ENCODE data around the gene WFDC1. TPM values are rescaled to one million over a fixed set of nuclear protein-coding genes. Genes with fewer than 3 reads are reported as not detected.

WFDC1 gene
- total RNA-seq, 2 experiments from 2014 or later: not detected

- POLR2A ChIA-PET: no interaction called here
- no peaks in the 10 kb centered on the region for H4K20me1 ChIP-seq (ENCODE audit: insufficient read depth, low read length)
- no TSS peak for BruUV-seq (replicated peaks)
- H3K4me1 ChIP-seq (ENCODE audit: insufficient read depth, low read length, poor library complexity, severe bottlenecking): no peaks in the 10 kb centered on the region
- no peak overlapping the region for H2AFZ ChIP-seq (ENCODE audit: low read length)
- CTCF ChIA-PET (ENCODE audit: unreplicated experiment): no interaction called here
- H3K27ac ChIP-seq (ENCODE audit: low read depth, low read length, poor library complexity, severe bottlenecking): no peak overlapping the region
- DNase-seq (ENCODE audit: low spot score): no peak
- TF ChIP-seq EZH2phosphoT487 (IDR thresholded peaks at IDR 0.05; ENCODE audit: borderline replicate concordance, low read depth, low read length) (no peak), CTCF (conservative IDR thresholded peaks at IDR 0.05; ENCODE audit: low read length) (no peak)
- H3K4me2 ChIP-seq (ENCODE audit: low read length): no peak overlapping the region
- H3K36me3 ChIP-seq (ENCODE audit: insufficient read depth, low read length): no peaks in the 10 kb centered on the region
- no peaks in the 10 kb centered on the region for H3K9me3 ChIP-seq (ENCODE audit: low read length)
- no peaks in the 10 kb centered on the region for H3K79me2 ChIP-seq (ENCODE audit: insufficient read depth, low read depth, low read length)
- intact Hi-C loops (cut with micrococcal nuclease; ENCODE audit: unreplicated experiment): no loop called here
- H3K4me3 ChIP-seq (ENCODE audit: low read depth, low read length, poor library complexity, severe bottlenecking): no peak overlapping the region
- no peaks in the 10 kb centered on the region for H3K9me2 ChIP-seq (ENCODE audit: insufficient read depth, low read length)
Measured at GRCh38 chr16:84318091-84318975, 23.7 kb downstream of the WFDC1 start.

- H3K36me3 ChIP-seq (ENCODE audit: insufficient read depth, low read length): no peaks in the 10 kb centered on the region
- TF ChIP-seq EZH2phosphoT487 (IDR thresholded peaks at IDR 0.05; ENCODE audit: borderline replicate concordance, low read depth, low read length): no peak
- TF ChIP-seq CTCF (conservative IDR thresholded peaks at IDR 0.05; ENCODE audit: low read length): no peak
- no peak for DNase-seq (ENCODE audit: low spot score)
- H3K9me3 ChIP-seq (ENCODE audit: low read length): no peaks in the 10 kb centered on the region
- no TSS peak for BruUV-seq (replicated peaks)
- H3K9me2 ChIP-seq (ENCODE audit: insufficient read depth, low read length): no peaks in the 10 kb centered on the region
- intact Hi-C loops (cut with micrococcal nuclease; ENCODE audit: unreplicated experiment): no loop called here
- no peaks in the 10 kb centered on the region for H3K4me1 ChIP-seq (ENCODE audit: insufficient read depth, low read length, poor library complexity, severe bottlenecking)
- no peak overlapping the region for H3K27ac ChIP-seq (ENCODE audit: low read depth, low read length, poor library complexity, severe bottlenecking)
- CTCF ChIA-PET (ENCODE audit: unreplicated experiment): no interaction called here
- no peak overlapping the region for H2AFZ ChIP-seq (ENCODE audit: low read length)
- H4K20me1 ChIP-seq (ENCODE audit: insufficient read depth, low read length): no peaks in the 10 kb centered on the region
- POLR2A ChIA-PET: interaction anchor here (0.6 kb wide), 1 partner anchor 51 kb away, joined by 3 read pairs; no protein-coding TSS in a partner anchor
- H3K4me2 ChIP-seq (ENCODE audit: low read length): no peak overlapping the region
- no peaks in the 10 kb centered on the region for H3K79me2 ChIP-seq (ENCODE audit: insufficient read depth, low read depth, low read length)
- H3K4me3 ChIP-seq (ENCODE audit: low read depth, low read length, poor library complexity, severe bottlenecking): no peak overlapping the region
Measured at GRCh38 chr16:84319146-84319760, 24.6 kb downstream of the WFDC1 start.

GRCh38 chr16:84320511-84320910 is 25.8 kb downstream of the WFDC1 start:
- H3K4me3 ChIP-seq (ENCODE audit: low read depth, low read length, poor library complexity, severe bottlenecking): no peak overlapping the region
- no peak overlapping the region for H3K27ac ChIP-seq (ENCODE audit: low read depth, low read length, poor library complexity, severe bottlenecking)
- H4K20me1 ChIP-seq (ENCODE audit: insufficient read depth, low read length): no peaks in the 10 kb centered on the region
- no peak overlapping the region for H2AFZ ChIP-seq (ENCODE audit: low read length)
- no peak for TF ChIP-seq CTCF (conservative IDR thresholded peaks at IDR 0.05; ENCODE audit: low read length)
- no peak for TF ChIP-seq EZH2phosphoT487 (IDR thresholded peaks at IDR 0.05; ENCODE audit: borderline replicate concordance, low read depth, low read length)
- H3K36me3 ChIP-seq (ENCODE audit: insufficient read depth, low read length): no peaks in the 10 kb centered on the region
- H3K9me2 ChIP-seq (ENCODE audit: insufficient read depth, low read length): no peaks in the 10 kb centered on the region
- no peak overlapping the region for H3K4me2 ChIP-seq (ENCODE audit: low read length)
- no TSS peak for BruUV-seq (replicated peaks)
- H3K9me3 ChIP-seq (ENCODE audit: low read length): no peaks in the 10 kb centered on the region
- ChIA-PET POLR2A (no interaction called here), CTCF (ENCODE audit: unreplicated experiment) (no interaction called here)
- intact Hi-C loops (cut with micrococcal nuclease; ENCODE audit: unreplicated experiment): no loop called here
- no peaks in the 10 kb centered on the region for H3K79me2 ChIP-seq (ENCODE audit: insufficient read depth, low read depth, low read length)
- no peaks in the 10 kb centered on the region for H3K4me1 ChIP-seq (ENCODE audit: insufficient read depth, low read length, poor library complexity, severe bottlenecking)
- DNase-seq (ENCODE audit: low spot score): no peak

Measured in OCI-LY7 (cell line).